Body of pancreas (tissue), 4 donors: ENCODE results near the gene ACLY.
A peak's percentile ranks its signal among the peaks of the same experiment; 100 is the strongest.

ENCODE experiments used
- CTCF ChIP-seq, 7 experiments: fragments of 450-650 bp in 4 of 7; fragments of 200-600 bp in 3 of 7; sonication (generic) in 3 of 7; IDR thresholded peaks; one replicate each; pipeline ENCODE4 v1.5.1; 2016 to 2019; ENCODE audit warnings: antibody characterized with exemption in 7 of 7
- POLR2A ChIP-seq, 3 donors: fragments of 450-650 bp; IDR thresholded peaks; one replicate each; pipeline ENCODE4 v1.6.1; 2016; ENCODE audit warnings: antibody characterized with exemption in 3 of 3, mild to moderate bottlenecking in 2 of 3

- no peak for TF ChIP-seq POLR2A (IDR thresholded peaks at IDR 0.05)
- peak in 1 of 7 experiments; percentile 16 for TF ChIP-seq CTCF (IDR thresholded peaks at IDR 0.05)
Measured at GRCh38 chr17:41962111-41962510, 43.4 kb upstream of the ACLY start.
